Measurements from ENCODE around the gene PTPN5.

The PTPN5 gene

DNA sequence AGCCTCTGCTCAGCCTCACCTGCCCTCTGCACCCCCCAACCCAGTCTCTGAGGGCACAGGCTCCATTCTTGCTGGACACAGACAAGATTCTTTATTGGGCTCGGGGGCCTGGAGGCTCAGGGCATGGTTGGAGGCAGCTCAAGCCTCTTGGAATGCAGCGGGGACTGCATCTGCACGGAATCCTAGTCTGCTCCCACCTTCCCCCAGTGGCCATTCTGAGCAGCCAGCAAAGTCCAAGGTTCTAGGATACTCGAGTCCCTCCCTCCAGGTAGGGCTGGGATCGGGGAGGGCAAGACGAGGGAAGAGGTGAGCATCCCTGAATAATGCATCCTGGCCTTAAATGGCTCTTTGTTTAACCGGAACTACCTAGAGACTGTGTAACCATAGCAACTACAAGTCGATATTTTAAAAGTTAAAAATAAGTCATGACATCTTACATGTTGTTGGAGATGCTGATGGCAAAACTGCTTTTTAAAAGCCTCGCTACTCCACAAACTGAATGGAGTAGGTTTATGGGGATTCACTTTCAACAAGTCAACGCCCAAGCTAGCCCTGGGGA is 54.9 kb downstream of the PTPN5 start:
- no peak for DNase-seq

DNA sequence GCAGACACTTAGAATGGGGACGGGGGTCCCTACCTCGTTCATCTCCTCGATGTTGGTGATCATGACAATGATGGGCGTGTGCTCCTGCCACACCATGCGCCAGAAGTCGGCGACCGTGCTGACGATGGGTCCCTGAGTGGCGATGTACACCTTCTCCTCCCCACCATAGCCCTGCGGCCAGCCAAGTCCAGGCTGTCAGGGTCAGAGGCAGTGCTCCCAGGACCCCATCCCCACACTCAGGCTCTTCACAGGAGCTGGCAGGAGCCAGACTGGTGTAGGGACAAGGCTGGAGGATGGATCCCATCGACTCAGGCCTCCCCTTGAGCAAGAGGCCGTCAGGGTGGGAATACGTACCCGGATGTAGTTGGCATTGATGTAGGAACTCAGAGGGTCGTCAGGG is 58.4 kb downstream of the PTPN5 start:
- no peak for DNase-seq

DNA sequence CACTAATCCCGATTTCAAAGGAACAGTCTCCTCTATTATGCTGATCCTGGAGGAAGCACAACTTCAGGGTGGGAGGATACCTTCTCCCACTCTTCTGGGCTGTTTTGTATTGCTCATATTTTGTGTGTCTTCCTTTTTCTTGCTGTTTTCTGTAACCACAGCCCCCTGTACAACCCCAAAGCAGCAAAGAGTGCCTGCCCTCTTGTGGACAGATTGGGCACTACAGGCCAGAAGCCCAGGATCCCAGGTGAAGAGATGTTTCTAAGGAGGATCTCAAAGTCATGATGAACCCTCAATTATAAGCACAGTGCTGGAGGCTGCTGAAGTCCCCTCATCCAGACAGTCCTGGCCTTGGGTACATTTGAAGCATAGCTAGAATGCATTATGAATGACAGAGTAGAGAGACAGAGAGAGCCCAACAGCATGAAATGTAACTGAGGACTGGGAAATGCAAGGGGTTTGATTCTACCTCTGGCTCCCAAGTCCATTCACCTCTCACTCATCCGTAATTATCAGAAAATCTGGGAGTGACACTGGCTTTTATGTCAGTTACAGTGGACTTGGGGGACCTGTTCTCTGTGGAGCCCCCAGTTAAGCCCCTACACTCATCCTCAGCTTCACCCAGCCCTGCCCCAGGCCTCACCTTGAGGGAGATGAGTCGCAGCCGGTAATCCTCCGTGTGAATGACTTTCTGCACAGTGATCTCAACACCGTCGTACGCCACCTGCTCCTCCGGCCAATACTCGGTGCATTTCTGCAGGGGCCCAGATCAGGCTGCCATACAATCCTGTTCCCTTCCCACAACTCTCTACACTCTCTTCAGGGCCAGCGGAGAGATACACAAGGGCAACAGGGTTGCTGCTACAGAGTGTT is 59.4 kb downstream of the PTPN5 start:
- peak; percentile 30 to 75 (median 56) for DNase-seq

DNA sequence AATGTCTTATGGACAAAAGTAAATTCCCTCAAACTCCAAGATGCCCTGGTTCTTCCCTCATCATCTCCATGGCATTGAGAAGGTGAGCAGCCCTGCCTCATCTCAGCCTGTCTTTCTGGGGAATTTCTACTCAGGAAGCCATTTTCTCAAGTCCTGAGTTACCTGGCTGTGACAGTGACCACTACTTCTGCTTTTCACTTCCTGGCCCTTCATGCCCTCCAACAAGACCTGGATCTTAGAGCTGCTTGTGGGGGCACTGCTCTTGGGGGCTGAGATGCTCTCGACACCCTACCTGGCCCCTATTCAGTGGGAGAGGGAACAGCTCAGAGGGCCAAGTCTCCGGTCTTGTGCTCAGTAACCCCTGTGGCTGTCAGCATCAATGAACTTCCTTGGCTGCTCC is 60.2 kb downstream of the PTPN5 start:
- DNase-seq: no peak

DNA sequence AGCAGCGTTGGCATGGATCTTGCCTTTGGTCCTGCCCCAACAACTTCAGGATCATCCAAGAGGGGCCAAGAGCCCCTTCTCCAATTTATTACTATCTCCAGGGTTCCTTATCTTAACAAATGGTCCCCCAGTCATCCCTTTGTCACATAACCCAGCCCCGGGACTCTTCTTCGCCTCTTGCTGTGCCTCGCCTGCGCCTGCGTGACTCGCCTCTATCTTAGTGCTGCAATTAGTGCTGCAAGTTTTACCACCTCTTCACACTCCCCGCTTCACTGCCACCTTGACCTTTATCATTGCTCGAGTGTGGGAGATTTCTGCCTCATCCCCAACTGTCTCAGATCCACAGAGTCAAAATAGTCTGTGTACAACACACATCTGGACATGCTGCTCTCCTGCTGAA is 61.6 kb downstream of the PTPN5 start:
- no peak for DNase-seq

DNA sequence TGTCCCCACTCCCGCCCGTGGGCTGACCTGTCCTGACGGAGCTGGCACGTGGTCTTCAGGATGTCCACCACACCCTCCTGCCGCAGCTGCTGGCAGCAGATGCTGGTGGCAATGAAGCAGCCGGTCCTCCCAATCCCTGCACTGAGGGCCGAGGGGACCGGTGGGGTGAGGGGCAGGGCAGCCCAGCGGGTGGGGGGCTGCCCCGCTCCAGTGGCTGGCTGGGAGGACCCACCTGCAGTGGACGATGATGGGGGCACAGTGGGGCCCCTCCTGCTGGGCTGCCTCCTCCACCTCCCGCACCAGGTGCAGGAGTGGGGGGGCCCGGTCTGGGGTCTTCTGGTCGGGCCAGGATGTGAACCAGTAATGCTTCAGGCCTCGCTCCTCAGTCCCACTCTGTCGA is 62.2 kb downstream of the PTPN5 start:
- no peak for DNase-seq

DNA sequence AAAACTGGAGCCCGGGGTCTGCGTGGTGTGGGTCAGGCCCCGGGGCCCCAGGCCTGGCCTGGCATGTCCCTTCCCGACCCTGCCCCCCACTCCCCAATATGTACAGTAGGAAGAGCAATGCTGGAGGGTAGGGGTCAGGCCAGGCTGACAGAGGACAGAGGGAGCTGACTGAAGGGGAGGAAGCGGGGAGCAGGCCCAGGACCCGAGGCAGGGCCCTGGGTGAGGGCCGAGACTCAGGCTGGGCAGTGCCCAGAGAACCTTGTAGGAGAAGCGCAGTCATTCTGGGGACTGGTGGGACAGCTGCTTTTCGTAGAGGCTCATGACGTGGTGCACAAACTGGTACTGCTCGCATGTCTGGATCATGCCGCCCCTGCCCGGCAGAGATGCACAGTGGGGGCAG is 62.9 kb downstream of the PTPN5 start:
- DNase-seq: no peak

DNA sequence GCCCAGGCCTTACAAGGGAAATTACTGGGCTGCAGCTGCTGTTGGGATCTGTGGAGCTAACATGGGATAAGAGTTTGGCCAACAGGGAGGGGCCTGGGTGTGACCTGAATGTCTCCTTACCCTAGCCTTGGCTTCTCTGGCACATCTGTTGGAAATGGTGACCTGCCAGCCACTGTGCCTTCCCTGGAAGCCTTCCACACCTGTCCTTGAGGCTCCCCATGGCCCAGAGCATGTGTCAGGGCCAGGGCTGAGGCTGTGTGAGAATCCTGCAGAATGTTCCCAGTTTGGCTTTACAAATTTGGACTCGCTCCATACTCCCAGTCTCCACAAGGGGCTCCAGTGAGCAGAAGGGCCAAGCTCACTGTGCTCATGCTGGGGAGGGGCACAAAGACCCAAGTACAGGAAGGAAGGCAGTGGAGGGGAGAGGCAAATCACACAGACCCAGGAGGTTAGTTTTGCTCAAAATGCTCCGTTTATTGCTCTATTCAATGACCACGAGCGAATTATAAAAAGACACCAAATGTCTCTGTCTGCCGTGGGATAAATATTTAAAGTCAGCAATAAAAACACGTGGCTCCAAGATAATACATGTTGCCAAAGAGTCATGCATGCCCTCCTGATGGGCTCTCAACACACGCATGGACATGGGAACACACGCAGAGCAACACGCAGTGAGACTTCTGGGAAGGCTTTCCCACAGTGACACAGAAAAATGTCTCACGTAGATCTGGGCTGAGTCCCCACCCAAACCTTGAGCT is 63.9 kb downstream of the PTPN5 start:
- peak; percentile 18 to 57 (median 53) for DNase-seq

DNA sequence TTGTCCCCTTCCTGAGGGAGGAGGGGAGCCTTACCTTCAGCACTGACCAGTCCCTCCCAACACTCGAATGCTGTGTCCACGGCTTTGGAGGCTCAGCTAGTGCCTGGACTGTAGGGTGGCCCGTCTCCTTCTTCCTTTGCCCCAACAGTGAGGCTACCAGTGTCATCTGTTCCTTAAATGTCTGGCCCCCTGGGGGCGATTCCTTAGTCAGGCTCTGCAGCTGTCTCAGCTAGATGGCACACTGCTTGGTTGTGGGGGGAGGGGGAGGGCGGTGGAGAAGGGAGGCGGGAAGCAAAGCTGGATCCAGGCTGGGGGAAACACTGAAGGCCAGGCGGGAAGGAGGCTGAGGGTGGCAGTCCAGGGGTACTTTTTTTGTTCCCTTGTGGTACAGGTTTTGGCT is 65.6 kb downstream of the PTPN5 start, which contains the start of gene IGSF22:
Gene IGSF22, minus strand, starts transcription at position 149 of the 400 bp plus-strand sequence. CDS start 1,952 bp downstream, outside the sequence.
- peak in 1 of 3 experiments; percentile 6 for DNase-seq

DNA sequence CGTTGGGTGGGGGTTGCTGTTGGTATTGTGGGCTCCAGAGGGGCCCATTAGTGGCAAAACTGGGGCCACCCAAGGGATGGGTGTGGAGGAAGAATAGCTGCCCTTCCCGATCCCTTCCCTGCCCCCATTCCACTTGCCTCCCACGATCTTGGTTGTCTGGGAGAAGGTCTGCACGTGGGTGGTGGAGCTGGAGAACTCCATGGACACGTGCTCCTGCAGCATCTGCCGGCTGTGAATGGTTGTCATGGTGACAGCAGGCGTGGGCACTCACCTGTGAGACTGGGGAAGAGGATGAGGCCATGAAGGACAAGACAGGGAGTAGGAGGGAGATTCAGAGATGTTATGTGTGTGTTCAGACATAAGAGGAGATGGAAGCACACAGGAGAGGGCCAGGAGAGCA is 67.6 kb downstream of the PTPN5 start:
- DNase-seq: peak; percentile 57 to 91 (median 82)

DNA sequence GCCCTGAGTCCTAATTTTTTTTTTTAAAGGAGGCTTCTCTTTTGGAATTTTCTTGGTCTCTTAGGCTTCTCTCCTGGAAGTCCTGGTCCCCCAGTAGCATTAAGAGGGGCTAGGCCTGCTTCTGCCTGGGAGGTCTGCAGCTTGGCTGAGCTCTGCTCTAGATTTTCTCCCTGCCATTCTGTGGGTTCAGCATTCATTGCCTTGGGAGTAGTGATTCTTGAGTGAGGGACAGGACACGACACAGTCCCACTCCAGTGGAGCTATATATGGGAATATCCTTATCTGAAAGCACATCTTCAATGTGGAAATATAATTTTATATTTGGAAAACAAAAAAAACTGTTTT is 69.3 kb downstream of the PTPN5 start:
- DNase-seq: no peak

DNA sequence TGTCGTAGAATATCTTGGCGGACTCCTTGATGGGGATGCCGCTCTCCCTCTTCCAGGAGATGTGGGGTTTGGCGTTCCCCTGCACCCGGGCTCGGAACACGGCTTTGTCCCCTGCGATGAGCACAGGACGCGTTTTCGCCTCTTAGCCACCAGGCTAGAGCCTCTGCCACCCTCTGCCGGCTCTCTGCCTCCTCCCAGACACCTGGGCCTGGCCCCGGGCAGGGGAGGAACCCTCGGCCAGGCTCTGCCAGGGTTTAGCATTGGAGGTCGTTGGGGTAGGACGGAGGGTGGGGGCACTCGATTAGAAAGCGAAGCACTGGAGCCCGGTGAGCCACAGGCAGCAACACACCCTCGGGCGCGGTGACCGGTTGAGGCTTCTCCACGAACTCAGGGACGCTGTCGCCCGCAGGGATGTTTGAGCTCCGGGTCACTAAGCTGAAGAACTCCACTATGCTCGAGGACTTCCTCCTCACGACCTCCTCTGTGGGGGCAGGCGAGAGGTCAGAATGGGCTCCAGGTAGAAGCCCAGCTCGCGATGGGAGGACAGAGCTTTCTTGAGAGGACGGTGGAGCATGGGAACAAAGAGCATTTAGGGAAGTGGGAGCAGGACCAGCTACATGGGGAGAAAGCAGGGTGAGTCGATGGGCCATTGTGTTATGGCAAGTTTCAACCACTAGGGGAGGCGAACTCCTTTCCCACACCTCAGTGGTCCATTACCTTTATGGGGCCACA is 69.9 kb downstream of the PTPN5 start:
- peak in 2 of 3 experiments; percentile 70 to 72 for DNase-seq

DNA sequence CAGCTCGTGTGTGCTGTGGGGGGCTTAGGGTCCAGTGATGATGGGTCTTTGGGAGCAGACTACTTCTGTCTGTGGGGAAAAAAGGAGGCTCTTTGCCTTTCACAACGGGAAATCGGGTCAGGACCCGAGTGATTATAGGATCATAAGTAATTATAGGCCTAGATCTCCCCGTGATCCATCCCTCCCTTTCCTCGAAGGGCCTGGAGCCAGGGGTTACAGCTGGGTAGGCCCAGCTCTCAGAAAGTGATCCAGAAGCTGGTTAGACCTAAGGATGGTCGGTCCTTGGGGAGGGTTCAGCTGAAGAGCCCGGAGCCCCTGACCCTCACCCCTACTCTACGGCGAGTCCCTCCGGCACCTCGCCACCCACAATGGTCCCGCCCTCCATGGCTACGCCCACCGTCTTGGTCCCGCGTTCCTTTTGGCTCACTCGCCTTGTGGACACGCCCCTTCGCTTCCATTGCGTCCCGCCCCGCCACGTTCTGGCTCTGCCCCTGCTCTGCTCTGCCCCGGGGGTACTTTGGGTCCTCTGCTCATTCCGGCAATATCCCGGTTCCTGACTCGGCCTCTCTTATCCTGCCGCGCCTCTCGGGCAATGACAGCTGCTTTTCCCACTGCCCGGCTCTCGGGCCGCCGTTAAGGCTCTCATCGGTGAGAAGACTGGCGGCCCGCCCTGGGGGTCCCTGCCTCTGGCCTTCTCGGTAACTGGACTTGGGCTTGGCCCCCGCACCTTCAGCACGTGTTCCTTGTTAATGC is 70.6 kb downstream of the PTPN5 start:
- peak in 2 of 3 experiments; percentile 62 to 78 for DNase-seq

DNA sequence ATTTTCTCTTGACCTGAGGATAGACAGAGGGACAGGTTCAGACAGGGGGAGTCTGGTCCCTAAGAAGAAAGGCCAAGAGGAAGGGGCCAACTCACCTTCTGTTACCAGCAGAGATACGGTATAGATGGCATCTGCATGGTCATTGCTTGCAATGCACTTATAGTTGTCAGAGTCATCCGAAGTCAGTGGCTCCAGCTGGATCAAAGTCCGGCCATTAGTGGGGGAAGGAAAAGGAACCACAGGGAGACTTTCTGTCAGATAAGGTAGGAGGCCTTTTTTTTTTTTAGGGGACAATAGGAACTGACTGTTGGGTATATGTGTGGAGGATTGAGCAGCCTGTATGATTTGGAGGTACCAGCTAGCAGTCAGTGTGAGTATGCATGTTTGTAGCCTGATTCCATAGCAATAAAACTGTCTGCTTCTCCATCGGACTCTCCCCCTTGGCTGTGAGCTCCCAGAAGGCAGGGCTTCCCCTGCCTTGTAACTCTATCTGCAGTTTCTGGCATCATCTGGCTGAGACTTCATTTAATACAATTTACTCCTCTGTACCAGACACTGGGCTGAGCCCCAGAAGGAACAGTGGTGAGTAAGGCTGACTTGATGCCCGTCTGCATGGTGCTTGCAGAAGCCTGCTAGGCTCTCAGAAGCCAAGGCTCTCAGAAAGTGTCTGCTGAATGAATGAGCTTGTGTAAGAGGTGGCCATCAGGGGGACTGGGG is 71.3 kb downstream of the PTPN5 start:
- DNase-seq: no peak

DNA sequence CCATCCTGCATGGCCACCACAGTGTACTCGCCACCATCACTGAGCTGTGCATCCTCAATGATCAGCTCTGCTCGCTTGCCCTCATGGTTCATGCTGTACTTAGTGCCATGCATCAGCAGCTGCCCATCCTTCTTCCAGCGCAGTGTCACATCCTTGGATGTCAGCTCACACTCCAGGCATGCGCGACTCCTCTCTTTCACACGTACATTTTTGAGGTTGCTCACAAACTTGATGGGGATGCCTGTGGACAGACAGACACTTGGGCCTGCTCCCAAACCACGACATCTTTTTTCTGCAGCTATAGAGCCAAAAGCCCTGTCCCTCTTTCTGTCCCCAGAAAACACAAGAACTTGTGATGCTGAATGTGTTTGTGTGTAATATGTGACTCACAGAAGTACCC is 76.1 kb downstream of the PTPN5 start:
- no peak for DNase-seq

DNA sequence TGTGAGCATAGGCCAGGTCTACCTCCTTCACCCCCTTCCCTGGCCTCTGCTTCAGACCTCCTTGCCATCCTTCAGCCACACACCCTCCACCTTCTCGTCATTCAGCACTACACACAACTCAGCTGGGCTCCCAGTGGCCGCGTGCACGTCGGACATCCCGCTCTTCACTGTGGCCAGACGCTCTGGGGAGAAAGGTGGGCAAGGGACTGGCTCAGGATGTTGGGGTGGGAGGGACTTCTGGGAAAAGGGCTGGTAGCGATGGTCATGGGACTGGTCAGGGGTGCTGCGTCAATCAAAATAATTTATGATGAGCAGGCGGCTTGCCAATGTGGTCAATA is 77.2 kb downstream of the PTPN5 start:
- DNase-seq: no peak

DNA sequence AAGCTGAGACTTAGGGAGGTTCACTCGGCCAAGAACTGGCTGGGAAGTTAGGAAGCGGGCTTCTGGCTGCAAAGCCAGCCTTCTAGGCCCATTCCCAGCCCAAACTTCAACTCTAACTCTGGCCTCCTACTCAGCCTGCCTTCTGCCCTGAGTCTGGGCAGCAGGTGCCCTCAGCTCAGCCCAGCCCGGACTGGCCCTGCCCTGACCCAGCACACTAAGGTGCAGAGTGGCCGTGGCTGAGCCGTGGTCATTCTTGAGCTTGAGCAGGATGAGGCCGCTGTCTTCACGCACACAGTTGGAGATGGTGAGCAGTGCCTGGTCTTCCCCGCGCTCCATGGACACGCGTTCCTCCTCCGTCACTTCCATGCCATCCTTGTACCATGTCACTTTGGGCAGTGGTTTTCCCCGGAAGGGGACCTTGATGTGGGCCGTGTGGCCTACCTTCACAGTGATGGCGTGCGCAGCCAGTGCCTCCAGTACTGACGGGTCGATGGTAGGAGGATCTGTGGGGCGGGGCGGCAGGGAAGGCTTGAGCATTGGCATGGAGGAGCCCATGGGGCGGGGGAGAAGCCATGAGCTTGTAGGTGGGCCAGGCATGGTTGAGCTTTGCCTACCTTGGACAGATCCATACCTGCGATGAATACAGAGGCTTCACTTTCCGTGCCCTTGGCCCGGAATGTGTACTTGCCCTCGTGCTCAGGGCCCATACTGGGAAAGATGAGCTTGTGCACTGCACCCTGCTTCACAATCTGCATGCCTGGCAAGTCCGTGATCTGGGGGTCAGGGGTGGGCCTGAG is 77.8 kb downstream of the PTPN5 start:
- no peak for DNase-seq

DNA sequence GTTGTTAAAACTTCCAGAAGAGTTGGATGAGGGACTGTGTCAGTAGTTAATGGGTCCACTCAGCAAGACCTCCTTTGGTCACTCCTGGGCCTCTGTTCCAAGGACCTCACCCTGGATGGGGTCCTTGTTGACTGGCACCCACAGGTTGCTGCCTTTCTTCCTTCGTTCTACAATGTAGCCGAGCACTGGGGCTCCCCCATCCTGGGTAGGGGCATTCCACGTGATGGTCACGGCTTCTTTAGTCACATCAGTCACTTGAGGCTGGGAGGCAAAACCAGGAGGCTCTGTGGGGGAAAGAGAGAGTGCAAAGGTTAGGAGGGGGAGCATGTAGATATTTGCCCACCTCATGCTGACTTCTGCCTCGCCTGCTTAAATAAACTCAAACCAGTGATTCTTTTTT is 81.1 kb downstream of the PTPN5 start:
- DNase-seq: no peak

DNA sequence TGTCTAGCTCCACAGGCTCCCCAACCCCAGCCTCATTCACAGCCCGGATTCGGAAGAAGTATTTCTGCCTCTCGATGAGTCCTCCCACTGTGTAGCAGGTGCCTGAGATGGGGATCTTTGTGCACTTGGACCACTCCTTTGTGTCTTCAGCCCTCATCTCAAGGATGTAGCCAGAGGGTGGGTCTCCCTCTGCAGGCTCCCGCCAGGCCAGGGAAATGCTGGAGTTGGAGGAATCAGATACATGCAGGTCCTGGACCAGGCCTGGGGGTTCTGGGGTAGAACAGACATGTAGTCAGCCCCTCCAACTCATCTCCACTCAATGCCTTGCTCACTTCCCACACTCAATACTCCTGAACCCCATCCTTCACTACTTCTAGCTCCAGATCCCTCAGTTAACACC is 82.2 kb downstream of the PTPN5 start:
- no peak for DNase-seq

DNA sequence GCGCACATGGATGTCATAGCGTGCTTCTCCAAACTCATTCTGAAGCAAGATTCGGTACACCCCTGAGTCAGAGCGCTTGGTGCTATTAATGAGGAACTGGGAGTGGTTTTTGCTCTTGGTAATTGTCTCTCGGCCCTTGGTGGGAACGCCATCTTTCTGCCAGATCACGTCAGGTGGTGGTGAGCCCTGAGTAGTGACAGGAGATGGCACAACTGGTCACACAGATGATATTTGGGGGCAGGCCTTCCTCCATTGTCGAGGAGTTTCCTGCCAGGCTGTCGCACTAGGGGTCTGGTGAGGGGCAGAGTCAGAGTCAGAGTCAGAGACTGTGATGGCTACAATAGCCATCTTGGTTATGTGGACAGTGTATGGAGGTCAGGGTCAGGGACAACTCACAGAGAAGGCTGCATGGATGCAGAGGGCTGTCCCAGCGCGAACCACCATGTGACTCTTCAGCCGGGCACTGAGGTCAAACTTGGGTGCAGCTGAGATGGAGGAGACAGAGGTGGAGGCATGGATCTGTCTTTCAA is 83.7 kb downstream of the PTPN5 start:
- no peak for DNase-seq

Data from NCI-H1417 (cell line).